Smooth muscle cell (in vitro differentiated cells): ENCODE data around the gene DUS2. TPM values are rescaled to one million over a fixed set of nuclear protein-coding genes. Genes with fewer than 3 reads are reported as not detected.

Experiments
- DNase-seq: peaks from one replicate; lab custom pipeline; 2025; ENCODE audit not compliant: unreplicated experiment; lab: John Stamatoyannopoulos, UW
- H2AFZ ChIP-seq: fragments of 200-600 bp; sonication (generic); 2 replicates; pipeline ENCODE4 v1.6.0; 2016; ENCODE audit warnings: antibody characterized with exemption, low read depth, mild to moderate bottlenecking
- H3F3A ChIP-seq: fragments of 200-600 bp; sonication (generic); 2 replicates; pipeline ENCODE4 v1.6.0; 2017; ENCODE audit warnings: antibody characterized with exemption, low read depth
- H3K27ac ChIP-seq: fragments of 200-600 bp; sonication (generic); 2 replicates; pipeline ENCODE4 v1.5.1; 2016; ENCODE audit warnings: low read depth, mild to moderate bottlenecking
- H3K27me3 ChIP-seq: fragments of 200-600 bp; sonication (generic); 2 replicates; pipeline ENCODE4 v1.6.1; 2016; ENCODE audit warnings: low read depth, mild to moderate bottlenecking
- H3K36me3 ChIP-seq: fragments of 200-600 bp; sonication (generic); 2 replicates; pipeline ENCODE4 v1.5.1; 2016; ENCODE audit warnings: low read depth
- H3K4me1 ChIP-seq: fragments of 200-600 bp; sonication (generic); 2 replicates; pipeline ENCODE4 v1.5.1; 2016; ENCODE audit warnings: low read depth
- H3K4me2 ChIP-seq: fragments of 200-600 bp; sonication (generic); 2 replicates; pipeline ENCODE4 v1.6.0; 2016; ENCODE audit warnings: mild to moderate bottlenecking
- H3K4me3 ChIP-seq: fragments of 200-600 bp; sonication (generic); 2 replicates; pipeline ENCODE4 v1.5.1; 2016; ENCODE audit warnings: mild to moderate bottlenecking
- H3K79me2 ChIP-seq: fragments of 200-600 bp; sonication (generic); 2 replicates; pipeline ENCODE4 v1.6.0; 2016; ENCODE audit warnings: low read depth, mild to moderate bottlenecking
- H3K9ac ChIP-seq: fragments of 200-600 bp; sonication (generic); 2 replicates; pipeline ENCODE4 v1.6.0; 2016; ENCODE audit warnings: low read depth
- H3K9me3 ChIP-seq: fragments of 200-600 bp; sonication (generic); replicated peaks from 2 replicates; pipeline ENCODE4 v1.5.1; 2016; ENCODE audit warnings: low read depth
- H4K20me1 ChIP-seq: fragments of 200-600 bp; sonication (generic); 2 replicates; pipeline ENCODE4 v1.6.0; 2016; ENCODE audit warnings: low read depth
- WGBS: methylation state at CpG from one replicate; pipeline ENCODE4 v1.1.7; 2016; ENCODE audit warnings: low lambda C conversion rate; 5-methylcytosine and 5-hydroxymethylcytosine counted together
- polyA plus RNA-seq: library from polyadenylated mRNA; unstranded; fragments of >200 nt; fragmentation: Nextera tagmentation; extraction: Ambion mirVana; gene quantifications from 2 replicates; pipeline ENCODE4 v1.2.1, GENCODE V29; 2016
- small RNA-seq: library from RNA; depleted of rRNA; stranded (forward); fragments of <200 nt; gene quantifications from one replicate; pipeline ENCODE3, GENCODE V24; 2014
- total RNA-seq: library from RNA; depleted of rRNA; stranded (reverse); fragments of >200 nt; gene quantifications from 2 replicates; pipeline ENCODE4 v1.2.3, GENCODE V29; 2014
- TF ChIP-seq, protein P1 (sequence below): fragments of 200-600 bp; sonication (generic); IDR thresholded peaks from 2 replicates; pipeline ENCODE4 v1.5.1; 2017; ENCODE audit warnings: borderline replicate concordance, mild to moderate bottlenecking, antibody characterized with exemption; ENCODE audit not compliant: insufficient read depth, poor library complexity, severe bottlenecking

DUS2 gene
- total and polyA plus RNA-seq, 2 experiments from 2014 or later, result 12.1 to 23.5 TPM

DNA sequence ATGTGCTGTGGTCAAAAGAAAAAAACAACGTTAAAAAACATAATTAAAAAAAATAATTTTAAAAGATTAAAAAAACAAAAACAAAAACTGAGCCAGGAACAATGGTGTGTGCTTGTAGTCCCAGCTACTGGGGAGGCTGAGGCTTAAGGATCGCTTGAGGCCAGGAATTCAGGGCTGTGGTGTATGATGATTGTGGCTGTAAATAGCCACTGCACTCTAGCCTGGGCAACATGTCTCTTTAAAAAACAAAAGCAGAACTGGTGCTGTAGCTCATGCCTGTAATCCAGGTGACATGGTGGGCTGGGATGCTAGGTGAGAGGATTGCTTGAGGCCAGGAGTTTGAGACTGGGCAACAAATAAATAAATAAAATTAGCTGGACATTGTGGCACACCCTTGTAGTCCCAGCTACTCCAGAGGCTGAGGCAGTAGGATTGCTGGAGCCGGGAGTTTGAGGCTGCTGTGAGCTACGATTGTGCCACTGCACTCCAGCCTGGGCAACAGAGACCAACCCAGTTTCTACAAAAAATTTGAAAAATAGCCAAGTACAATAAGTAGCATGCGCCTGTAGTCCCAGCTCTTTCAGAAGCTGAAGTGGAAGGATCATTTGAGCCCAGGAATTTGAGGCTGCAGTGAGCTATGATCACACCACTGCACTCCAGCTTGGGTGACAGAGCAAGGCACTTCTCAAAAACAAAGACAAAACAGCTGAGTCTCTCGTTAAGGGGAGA, 105.7 kb downstream of the DUS2 start:
- Histone ChIP-seq H3K79me2 (peaks cover 31% of the 10 kb centered on the region), H2AFZ (no peak overlapping the region), H3K36me3 (peaks cover 3% of the 10 kb centered on the region), H3K27ac (no peak overlapping the region), H3K27me3 (no peaks in the 10 kb centered on the region), H3K9me3 (no peaks in the 10 kb centered on the region), H3K4me2 (no peak overlapping the region), H3K4me1 (no peaks in the 10 kb centered on the region), H4K20me1 (peaks cover 46% of the 10 kb centered on the region), H3K4me3 (no peak overlapping the region), H3F3A (no peaks in the 10 kb centered on the region), H3K9ac (no peak overlapping the region)
- DNase-seq, result no peak
- TF ChIP-seq, protein P1, sequence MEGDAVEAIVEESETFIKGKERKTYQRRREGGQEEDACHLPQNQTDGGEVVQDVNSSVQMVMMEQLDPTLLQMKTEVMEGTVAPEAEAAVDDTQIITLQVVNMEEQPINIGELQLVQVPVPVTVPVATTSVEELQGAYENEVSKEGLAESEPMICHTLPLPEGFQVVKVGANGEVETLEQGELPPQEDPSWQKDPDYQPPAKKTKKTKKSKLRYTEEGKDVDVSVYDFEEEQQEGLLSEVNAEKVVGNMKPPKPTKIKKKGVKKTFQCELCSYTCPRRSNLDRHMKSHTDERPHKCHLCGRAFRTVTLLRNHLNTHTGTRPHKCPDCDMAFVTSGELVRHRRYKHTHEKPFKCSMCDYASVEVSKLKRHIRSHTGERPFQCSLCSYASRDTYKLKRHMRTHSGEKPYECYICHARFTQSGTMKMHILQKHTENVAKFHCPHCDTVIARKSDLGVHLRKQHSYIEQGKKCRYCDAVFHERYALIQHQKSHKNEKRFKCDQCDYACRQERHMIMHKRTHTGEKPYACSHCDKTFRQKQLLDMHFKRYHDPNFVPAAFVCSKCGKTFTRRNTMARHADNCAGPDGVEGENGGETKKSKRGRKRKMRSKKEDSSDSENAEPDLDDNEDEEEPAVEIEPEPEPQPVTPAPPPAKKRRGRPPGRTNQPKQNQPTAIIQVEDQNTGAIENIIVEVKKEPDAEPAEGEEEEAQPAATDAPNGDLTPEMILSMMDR, result no peak
- 88% methylated on average over 6 of the region's 6 CpGs for WGBS

Small RNA genes lying within 50 kb of the gene (small RNA-seq; reads per million reads assigned to genes)
- gene RF00019 (not detected), gene RNU6-359P (not detected)

Other genes starting within 250 kb of the DUS2 start
- 4.6 and 9.8 TPM in 2 replicates for gene RANBP10, start 216.7 kb upstream of the DUS2 start, total RNA-seq
- gene RANBP10, start 216.7 kb upstream of the DUS2 start, polyA plus RNA-seq, result 5.9 and 6.6 TPM in 2 replicates
- 0.18 and 1.1 TPM in 2 replicates for gene TSNAXIP1, start 216.4 kb upstream of the DUS2 start, total RNA-seq
- 1.0 and 3.1 TPM in 2 replicates for gene TSNAXIP1, start 216.4 kb upstream of the DUS2 start, polyA plus RNA-seq
- 23.0 and 31.3 TPM in 2 replicates for gene THAP11, start 181.0 kb upstream of the DUS2 start, total RNA-seq
- gene THAP11, start 181.0 kb upstream of the DUS2 start, polyA plus RNA-seq, result 32.7 and 38.3 TPM in 2 replicates
- 112 and 115 TPM in 2 replicates for gene NUTF2, start 176.4 kb upstream of the DUS2 start, total RNA-seq
- gene NUTF2, start 176.4 kb upstream of the DUS2 start, polyA plus RNA-seq, result 202 and 208 TPM in 2 replicates
- 37.3 and 47.0 TPM in 2 replicates for gene CENPT, start 175.6 kb upstream of the DUS2 start, total RNA-seq
- 65.8 and 79.7 TPM in 2 replicates for gene CENPT, start 175.6 kb upstream of the DUS2 start, polyA plus RNA-seq
- gene EDC4, start 150.2 kb upstream of the DUS2 start, total RNA-seq, result 35.5 and 46.3 TPM in 2 replicates
- 64.5 and 74.7 TPM in 2 replicates for gene EDC4, start 150.2 kb upstream of the DUS2 start, polyA plus RNA-seq
- gene NRN1L, start 138.4 kb upstream of the DUS2 start, total RNA-seq, result not detected in 2 replicates
- gene NRN1L, start 138.4 kb upstream of the DUS2 start, polyA plus RNA-seq, result 0.46 and 0.57 TPM in 2 replicates
- 15.3 and 17.2 TPM in 2 replicates for gene PSKH1, start 130.0 kb upstream of the DUS2 start, total RNA-seq
- 35.2 and 36.0 TPM in 2 replicates for gene PSKH1, start 130.0 kb upstream of the DUS2 start, polyA plus RNA-seq
- gene CTRL, start 91.4 kb upstream of the DUS2 start, total RNA-seq, result 0.18 and 0.90 TPM in 2 replicates
- 12.9 and 14.8 TPM in 2 replicates for gene CTRL, start 91.4 kb upstream of the DUS2 start, polyA plus RNA-seq
- 17.3 and 18.5 TPM in 2 replicates for gene PSMB10, start 86.4 kb upstream of the DUS2 start, total RNA-seq
- gene PSMB10, start 86.4 kb upstream of the DUS2 start, polyA plus RNA-seq, result 38.4 and 44.7 TPM in 2 replicates
- 12.9 and 14.3 TPM in 2 replicates for gene LCAT, start 79.2 kb upstream of the DUS2 start, total RNA-seq
- 34.6 and 35.5 TPM in 2 replicates for gene LCAT, start 79.2 kb upstream of the DUS2 start, polyA plus RNA-seq
- 47.7 and 74.3 TPM in 2 replicates for gene SLC12A4, start 54.6 kb upstream of the DUS2 start, total RNA-seq
- 92.4 and 107 TPM in 2 replicates for gene SLC12A4, start 54.6 kb upstream of the DUS2 start, polyA plus RNA-seq
- gene DPEP3, start 42.8 kb upstream of the DUS2 start, total RNA-seq, result not detected in 2 replicates
- not detected in 2 replicates for gene DPEP3, start 42.8 kb upstream of the DUS2 start, polyA plus RNA-seq
- not detected in 2 replicates for gene DPEP2, start 23.8 kb upstream of the DUS2 start, total RNA-seq
- not detected in 2 replicates for gene DPEP2, start 23.8 kb upstream of the DUS2 start, polyA plus RNA-seq
- not detected in 2 replicates for gene DPEP2NB, start 7.4 kb upstream of the DUS2 start, total RNA-seq
- gene DPEP2NB, start 7.4 kb upstream of the DUS2 start, polyA plus RNA-seq, result not detected in 2 replicates
- gene DDX28, start 52 bp upstream of the DUS2 start, total RNA-seq, result 6.0 and 6.7 TPM in 2 replicates
- gene DDX28, start 52 bp upstream of the DUS2 start, polyA plus RNA-seq, result 7.0 and 9.0 TPM in 2 replicates
- gene NFATC3, start 62.1 kb downstream of the DUS2 start, total RNA-seq, result 30.2 and 32.4 TPM in 2 replicates
- 14.7 and 15.2 TPM in 2 replicates for gene NFATC3, start 62.1 kb downstream of the DUS2 start, polyA plus RNA-seq
- 5.5 and 8.5 TPM in 2 replicates for gene ESRP2, start 212.8 kb downstream of the DUS2 start, total RNA-seq
- 2.7 and 11.1 TPM in 2 replicates for gene ESRP2, start 212.8 kb downstream of the DUS2 start, polyA plus RNA-seq
- 22.5 and 24.2 TPM in 2 replicates for gene PLA2G15, start 222.1 kb downstream of the DUS2 start, total RNA-seq
- gene PLA2G15, start 222.1 kb downstream of the DUS2 start, polyA plus RNA-seq, result 29.7 and 38.3 TPM in 2 replicates
- 16.5 and 22.7 TPM in 2 replicates for gene SLC7A6, start 241.2 kb downstream of the DUS2 start, total RNA-seq
- gene SLC7A6, start 241.2 kb downstream of the DUS2 start, polyA plus RNA-seq, result 11.4 and 15.9 TPM in 2 replicates